HS-27A (cell line): ENCODE data around the gene LRRC4C.
"Not testable (repeated sequence)": the region's sequence is repeated elsewhere in the genome, so short reads cannot be mapped to it uniquely, and the experiment has no call there.

Experiments
- DNase-seq: peaks from one replicate; pipeline ENCODE4 v3.0.0-alpha.2; 2012; ENCODE audit warnings: low read depth, missing footprints

LRRC4C gene

DNA sequence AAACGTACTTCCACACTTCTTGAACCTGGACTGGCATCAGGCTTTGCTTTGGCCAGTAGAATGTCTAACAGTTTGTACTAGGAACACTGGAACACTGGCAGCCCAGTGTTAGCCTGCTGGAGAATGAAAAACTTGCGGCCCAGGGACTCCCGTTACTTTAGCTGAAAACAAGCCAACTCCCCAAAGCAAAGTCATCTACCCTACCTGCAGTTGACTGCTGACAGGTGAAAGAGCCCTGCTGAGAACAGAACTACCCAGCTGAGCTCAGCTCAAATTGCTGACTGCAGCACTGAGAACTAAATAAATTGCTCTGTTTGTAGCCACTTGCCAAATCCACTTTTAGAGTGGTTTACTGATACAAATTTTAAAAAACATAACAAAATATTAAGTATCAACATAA is 342.5 kb downstream of the LRRC4C start:
- DNase-seq, result no peak

DNA sequence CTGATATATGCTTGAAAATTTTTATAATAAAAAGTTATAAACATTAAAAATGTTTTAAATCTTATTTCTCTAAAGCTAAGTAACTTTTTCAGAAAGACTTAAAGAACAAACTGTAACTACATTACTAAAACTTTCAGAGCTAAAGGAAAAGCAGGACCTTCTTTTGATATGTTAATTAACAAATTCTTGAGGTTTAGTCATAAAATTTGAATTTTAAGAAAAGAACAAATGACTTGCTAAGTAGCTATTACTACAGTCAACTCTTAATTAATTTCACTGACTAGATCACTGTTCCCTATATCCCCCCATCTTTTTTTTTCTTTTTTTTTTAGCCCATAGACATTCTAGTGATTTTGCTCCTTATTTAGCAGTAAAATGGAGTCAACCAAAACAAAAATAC is 344.4 kb downstream of the LRRC4C start:
- DNase-seq, result no peak

DNA sequence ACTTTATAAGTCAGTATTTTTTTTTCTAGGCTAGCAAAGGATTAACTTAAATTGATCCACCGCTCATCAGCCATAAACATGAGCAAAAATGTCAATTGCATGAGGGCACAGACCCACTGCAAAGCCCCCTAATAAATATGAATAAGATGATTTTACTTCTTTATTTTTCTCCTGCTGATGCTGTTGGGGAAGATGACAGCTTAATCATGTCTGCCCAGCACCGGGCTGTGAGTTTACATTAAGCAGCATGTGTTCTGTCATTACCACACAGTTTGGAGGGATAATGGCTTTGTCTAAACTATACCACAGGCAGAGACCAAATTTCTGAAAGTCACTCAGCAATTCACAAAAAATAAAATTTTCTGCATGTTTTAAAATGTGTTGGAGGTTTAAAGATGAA is 346.3 kb downstream of the LRRC4C start:
- no peak for DNase-seq

DNA sequence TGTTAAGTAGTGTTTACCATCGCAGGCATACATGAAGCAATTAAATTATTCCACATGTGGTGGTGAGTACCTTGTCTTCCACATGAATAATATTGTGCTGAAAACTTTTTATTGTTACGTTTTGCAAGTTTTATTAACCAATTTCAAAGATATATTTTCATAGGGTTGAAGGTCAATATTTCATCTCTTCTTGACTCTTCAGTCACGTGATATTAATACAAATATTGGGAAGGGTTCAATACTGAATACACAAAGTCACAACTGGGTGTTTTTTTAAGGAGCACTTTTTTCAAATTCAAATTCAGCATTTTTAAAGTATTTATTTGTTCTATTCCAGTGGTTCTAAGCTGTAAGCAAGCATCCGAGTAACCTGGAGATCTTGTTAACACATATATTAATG is 348.9 kb downstream of the LRRC4C start:
- DNase-seq, result no peak

DNA sequence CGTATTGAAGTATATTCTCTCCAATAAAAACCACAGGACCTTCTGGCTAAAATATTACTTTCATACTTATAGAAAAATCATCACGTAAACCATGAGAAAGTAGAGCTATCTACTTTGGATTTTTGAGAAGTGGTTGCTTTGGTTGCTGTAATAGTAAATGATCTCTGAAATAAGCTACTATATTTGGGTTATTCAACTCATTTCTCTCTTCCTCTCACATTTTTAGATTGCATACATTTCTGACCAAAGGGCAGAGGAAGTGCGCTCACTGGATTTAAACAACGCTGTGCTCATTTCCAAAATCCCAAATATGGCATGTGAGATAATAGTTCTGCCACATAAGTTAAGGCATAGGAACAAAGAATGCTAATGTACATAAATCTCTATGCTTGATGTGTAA is 357.0 kb downstream of the LRRC4C start:
- DNase-seq, result no peak

DNA sequence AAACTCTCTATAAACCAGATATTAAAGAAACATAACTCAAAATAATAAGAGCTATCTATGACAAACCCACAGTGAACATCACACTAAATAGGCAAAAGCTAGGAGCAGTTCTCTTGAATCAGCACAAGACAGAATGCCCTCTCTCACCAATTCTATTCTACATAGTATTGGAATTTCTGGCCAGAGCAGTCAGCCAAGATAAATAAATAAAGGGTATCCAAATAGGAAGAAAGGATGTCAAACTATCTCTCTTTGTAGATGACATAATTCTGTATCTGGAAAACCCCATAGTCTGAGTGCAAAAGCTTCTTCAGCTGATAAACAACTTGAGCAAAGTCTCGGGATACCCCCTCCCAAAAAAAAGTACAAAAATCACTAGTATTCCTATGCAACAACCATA is 359.8 kb downstream of the LRRC4C start:
- DNase-seq, result no peak

DNA sequence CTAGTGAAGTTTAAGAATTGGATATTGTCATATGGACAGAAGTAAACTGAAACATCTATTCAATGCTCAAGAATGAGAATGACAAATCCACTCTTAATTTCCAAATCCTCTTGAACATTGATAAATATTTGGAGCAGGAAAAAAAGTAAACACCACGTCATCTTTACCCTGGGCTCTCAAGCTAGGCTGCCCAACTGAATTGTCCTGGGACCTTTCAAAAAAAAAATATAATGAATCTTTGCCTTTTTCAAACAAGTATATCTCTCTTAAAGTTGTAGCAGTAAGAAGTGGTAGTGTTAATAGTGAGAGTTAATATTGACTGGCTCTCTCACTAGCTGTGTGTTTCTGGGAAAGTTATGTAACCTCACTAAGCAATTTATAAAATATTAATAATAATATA is 374.3 kb downstream of the LRRC4C start:
- no peak for DNase-seq

DNA sequence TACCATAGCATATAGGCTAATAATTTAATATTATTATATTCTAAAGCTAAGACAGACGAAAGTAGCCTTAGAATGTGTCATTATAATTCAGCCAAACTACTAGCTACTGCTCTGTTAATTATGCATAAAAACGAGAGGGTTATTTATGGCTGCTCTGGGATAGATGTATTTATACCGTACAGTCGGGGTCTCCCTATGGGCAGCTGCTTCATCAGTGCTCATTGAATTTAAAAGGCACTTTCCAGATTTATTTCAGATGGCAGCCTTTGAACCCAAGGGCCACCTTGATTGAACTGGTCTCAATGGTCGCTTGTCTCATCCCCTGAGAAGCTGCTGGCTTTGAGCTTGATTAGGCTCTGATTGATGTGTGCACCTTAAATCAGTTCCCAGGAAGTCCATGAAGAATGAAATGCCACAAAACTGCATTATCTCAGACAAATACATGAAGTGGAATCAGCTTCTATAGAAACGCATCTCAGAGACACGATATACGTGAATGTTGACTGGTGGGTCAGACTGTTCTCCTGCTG is 377.6 kb downstream of the LRRC4C start:
- no peak for DNase-seq

DNA sequence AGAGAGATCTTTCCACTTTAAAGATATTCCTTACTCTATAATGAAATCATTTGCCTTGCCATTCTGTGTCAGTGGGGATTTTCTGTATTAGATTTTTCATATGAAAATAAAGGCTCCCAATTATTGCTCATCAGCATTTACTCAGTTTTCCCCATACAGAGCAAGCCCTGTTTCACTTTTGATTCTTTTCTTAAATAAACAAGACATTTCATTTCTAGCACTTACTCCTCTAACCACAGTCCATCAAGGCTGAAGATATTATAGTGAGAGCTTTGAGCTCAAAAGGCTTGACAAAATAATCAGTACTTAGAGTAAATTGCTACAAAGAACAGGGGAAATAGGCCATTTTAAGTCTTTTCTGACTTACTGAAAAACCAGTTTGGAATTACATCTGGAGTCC is 385.1 kb downstream of the LRRC4C start:
- DNase-seq, result no peak

DNA sequence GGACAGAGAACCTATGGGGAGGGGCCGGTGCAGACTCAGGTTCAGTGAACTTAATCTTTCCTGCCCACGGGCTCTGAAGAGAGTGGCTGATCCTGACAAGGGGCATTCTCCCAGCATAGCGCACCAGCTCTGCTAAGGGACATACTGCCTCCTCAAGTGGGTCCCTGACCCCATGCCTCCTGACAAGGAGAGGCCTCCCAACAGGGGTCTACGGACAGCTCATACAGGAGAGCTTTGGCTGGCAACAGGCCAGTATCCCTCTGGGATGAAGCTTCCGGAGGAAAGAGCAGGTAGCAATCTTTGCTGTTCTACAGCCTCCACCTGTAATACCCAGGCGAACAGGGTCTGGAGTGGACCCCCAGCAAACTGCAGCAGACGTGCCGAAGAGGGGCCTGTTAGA is 394.0 kb downstream of the LRRC4C start:
- no peak for DNase-seq

DNA sequence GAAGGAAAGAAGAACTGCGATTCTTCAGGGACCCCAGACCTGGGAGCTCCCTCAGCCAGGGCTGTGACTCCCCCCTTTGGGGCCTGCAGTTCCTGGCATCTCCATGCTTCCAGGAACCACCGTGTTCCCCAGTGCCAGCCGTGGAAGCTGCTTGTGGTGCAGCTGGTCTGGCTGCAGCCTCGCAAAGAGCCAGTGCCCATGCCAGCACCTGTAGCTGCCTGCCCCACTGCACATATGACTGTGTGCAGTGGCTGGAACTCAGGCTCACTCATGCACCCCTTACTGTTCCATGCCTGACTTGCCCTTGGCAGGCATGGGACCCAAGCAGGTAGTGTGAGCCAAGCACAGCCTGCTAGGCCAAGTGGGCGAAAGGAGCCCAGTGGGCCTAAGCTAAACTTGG is 401.3 kb downstream of the LRRC4C start:
- no peak for DNase-seq

DNA sequence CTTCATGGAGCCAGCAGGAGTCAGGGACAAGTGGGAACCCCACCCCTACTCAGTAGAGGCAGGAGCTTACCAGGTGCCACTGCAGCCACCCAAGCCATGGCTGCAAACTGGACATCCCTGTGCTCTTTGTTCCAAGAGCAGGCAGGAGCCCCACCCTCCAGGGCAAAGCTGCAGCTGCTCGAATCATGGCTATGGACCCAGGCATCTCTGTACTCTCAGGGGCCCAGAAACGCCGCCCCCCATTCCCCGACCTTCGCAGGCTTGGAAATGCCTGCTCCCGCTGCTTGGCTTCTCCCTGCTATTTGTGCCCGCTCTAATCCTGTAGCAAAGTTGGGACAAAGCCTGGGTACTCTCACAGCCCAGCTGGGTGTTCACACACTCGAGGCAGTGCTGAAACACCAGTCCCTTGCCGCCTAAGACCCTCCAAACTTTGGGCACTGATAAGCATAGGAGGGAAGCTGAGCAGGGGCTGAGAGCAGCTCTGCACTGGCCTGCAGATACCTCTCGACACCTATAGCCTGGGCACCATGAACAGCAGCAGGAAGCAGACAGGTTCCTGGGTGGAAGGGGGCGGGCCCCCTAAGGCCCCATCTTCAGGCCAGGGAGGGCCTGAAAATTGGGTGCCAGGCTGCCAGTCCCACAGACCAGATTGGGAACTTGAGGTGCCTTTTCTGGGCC is 402.4 kb downstream of the LRRC4C start:
- no peak for DNase-seq

DNA sequence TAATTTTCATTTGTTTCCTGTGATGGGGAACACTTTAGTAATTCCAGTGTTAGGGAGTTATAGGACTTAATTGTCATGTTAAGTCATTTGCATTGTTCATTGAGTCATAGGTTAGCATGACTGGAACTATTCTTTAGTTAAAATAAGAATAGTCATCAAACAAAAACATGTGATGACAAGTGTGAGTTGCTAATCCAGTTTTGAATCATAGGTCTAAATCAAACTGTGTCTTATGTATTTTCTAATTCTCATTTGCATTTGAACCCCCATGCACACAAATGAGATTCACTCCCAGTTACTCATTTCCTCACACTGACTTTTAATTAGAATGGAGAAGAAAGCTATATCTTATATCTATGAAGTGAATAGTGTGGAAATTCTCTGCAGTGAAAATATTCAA is 405.6 kb downstream of the LRRC4C start:
- no peak for DNase-seq

DNA sequence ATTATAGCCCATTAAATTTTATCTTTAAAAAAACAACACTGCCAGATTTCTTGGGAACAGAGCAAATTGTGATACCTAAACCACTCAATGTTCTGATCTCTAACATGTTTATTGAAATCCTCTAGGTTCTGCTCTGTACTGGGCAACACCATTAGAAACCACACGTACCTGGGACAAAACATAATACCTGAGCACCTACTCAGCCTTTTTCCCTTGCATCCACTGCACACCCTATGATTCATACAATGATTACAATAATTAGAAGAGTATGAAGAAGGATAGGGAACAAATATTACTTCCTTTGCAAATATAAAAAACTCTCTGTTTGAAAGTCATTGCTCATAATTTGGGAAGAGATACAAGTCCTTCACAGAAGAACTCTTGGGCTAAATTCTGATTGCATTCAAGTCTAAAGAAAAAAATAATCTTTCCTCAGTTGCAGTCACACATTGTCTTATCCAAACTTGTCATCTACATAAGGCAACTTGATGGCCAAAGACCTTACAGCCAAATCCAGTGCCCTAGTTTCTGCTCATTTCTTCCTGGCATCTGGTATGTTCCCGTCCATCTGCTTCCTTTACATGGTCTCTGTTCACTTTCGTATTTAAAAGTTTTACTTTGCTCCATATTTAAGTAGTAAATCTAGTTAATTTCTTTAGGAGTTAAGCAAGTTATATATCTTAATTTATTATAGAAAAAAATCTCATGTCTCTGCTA is 407.4 kb downstream of the LRRC4C start:
- DNase-seq, result no peak

DNA sequence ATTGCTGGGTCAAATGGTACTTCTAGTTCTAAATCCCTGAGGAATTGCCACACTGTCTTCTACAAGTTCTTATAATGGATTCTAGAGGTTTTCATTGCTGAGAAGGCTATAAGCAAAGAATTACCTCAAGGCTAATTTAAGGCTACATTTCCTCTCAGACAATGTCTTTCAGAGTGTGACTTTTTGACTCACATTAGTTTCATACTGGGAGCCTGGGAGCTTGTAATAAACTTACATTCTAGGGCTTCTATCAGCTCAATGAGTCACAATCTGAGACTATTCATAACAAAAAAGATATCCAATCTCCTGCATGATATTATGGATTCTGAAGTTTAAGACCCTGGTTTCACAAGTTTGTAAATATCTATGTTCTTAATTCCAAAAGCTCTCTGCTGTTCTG is 408.7 kb downstream of the LRRC4C start:
- no peak for DNase-seq

DNA sequence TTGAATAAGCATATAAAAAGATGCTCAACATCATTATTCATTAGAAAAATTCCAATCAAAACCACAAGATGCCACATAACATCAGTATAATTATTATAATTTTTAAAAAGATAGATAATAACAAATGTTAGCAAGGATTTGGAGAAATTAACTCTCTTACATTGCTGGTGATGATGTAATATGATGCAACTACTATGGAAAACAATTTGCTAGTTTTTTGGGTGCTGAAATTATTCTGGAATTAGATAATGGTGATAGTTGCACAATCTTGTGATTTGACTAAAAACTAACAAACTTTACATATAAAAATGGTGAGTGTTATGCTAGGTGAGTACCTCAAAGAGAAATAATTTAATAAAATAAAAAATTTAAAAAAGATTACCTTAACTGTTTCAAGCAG is 412.2 kb downstream of the LRRC4C start:
- no peak for DNase-seq

DNA sequence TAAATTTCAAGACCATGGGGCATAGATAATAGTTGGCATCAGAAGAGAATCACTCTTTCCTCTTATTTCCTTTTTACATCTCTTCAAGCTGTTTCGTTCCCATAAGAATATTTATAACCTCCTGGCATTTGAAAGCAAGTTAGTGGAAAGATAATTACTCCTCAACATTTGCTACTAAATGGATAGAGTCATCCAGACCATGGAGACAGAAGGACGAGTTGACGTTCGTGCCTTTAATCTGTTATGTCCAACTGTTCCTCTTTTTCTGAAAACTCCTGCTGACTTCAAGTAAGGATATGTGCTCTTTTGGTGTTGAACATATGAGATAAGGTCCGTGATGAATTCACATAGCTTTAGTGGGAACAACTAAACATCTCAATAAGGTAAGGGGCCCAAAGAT is 414.2 kb downstream of the LRRC4C start:
- DNase-seq, result no peak

DNA sequence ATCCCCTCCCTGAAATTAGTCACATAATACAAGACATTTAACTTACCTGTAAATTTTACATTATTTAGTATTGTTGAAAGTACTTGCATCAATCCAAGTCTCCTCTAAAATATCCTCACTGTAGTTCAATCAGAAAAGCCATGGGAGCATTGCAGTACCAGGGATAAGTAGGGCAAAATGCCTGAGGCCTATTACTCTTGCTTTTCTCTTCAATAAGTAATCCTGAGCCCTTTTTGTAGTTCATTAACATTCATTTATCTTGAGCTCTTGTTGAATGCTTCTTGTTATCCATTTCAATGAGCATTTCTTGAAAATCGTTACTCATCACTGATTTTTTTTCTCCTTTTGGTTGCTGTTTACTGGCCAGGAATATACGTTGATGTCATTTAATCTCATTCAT is 414.7 kb downstream of the LRRC4C start:
- no peak for DNase-seq

DNA sequence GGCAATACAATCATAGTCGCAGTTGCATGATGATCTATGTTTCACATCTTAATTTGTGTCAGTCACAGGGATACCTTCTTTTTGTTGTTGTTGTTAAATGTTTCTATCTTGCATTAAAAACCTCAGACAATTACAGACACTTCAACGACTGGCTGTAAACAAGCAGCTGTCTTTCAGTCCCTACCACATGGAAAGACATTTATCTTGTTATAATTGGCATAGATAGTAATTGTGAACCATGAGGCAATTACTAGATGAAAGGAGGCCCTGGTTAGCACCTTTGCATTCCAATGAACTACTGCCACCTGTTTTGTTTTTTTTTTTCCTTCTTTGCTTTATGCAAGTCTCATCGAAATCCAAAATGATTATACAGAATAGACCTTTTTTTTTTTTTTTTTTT is 416.8 kb downstream of the LRRC4C start:
- DNase-seq, result no peak

DNA sequence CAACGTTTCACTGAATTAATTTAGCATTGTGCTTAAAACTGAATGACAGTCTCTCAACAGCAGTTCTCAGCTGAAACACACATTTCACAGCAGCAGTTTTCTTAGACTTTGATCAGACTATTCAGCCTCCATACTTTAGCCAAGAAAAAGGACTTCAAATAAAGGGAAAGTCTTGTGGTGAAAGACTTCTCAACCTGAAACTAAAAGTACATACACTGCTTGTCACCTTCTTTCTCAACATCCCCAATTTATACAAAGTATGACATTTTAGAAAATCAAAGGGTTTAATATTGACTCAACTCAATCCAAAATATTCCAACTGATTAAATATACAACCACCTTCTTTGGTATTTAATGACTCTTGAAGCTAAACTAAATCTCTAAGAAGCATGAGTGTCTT is 419.0 kb downstream of the LRRC4C start:
- DNase-seq, result no peak

DNA sequence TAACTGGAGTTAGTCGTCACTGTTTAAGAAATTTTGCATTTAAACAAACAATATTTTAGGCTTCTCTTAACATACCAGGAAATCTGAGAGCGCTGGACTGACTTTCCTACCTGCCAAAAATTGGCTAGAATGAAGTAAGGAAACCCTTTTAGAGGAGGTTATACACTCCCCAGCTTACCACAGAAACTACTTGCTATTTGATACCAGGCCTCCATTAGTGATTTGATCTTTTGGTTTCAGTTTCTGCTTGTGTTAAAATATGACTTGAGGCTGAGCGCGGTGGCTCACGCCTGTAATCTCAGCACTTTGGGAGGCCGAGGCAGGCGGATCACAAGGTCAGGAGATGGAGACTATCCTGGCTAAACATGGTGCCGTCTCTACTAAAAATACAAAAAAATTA is 419.9 kb downstream of the LRRC4C start:
- DNase-seq, result no peak

DNA sequence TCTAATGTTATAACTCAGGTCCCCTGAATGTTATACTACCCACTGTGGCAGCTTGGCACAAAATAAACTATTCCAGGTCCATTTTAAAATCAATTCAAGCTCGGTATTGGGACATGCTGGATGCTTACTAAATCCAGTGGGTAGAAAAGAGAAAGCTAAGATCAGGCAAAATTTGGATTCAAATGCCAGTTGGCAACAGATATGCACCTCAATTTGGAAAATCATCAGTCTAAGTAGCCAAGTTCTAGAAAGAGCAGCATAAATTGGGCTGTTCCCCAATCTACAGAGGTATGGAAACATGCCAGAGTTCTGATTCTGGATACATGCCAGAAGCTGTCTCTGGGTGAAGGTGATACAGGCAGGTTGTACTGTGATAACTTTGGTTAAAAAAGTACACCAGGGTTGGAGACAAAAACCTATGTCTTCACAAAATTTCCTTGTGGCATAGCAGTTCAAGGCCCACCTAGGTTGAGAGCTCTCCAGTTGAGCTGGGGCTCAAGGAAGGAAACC is 427.8 kb downstream of the LRRC4C start:
- DNase-seq, result no peak

DNA sequence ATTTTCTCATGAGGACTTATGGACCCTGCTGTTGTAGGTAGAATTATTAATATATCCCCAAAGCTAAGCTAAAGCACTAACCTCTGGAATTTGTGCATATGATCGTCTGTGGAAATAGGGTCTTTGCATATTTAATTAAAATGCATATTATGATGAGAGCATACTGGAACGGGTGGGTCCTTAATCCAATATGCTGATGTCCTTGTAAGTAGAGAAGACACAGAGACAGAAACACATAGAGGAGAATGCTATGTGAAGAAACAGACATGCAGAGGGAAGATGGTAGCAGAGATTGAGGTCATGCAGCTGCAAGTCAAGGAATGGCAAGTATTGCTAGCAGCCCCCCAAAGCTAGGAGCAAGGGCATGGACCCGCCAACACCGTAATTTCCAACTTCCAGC is 439.2 kb downstream of the LRRC4C start:
- no peak for DNase-seq

DNA sequence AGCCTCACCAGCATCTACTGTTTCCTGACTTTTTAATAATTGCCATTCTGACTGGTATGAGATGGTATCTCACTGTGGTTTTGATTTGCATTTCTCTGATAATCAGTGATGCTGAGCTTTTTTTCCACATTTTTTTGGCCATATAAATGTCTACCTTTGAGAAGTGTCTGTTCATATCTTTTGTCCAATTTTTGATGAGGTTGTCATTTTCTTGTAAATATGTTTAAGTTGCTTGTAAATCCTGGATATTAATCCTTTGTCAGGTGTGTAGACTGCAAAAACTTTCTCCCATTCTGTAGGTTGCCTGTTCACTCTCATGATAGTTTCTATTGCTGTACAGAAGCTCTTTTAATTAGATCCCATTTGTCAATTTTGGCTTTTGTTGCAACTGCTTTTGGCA is 439.8 kb downstream of the LRRC4C start:
- not testable (repeated sequence) for DNase-seq
